Measurements from ENCODE around the gene MAP6.
A peak's percentile ranks its signal among the peaks of the same experiment; 100 is the strongest.
"Not testable (repeated sequence)": the region's sequence is repeated elsewhere in the genome, so short reads cannot be mapped to it uniquely, and the experiment has no call there.

The MAP6 gene

GRCh38 chr11:75589933-75590332 is 78.9 kb downstream of the MAP6 start:
- DNase-seq = no peak

DNA sequence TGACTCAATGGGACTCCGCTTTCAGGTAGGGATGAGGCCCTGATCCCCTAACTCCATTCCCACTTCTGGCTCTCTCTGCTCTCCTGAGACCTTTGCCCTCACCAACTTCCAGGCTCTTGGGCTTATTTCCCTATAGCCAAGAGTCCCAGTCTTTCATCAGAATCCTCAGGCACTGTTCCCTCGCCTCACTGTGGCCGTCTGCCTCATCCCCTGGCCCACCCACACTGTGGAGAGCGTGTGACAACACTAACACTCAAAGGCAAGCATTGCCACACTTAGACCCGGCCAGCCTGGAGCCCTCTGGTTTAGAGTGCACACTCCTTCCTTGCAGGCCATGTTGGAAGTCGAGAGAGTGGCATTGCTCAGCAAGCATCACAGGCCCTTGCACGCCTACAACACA is 79.8 kb downstream of the MAP6 start:
- no peak for DNase-seq

DNA sequence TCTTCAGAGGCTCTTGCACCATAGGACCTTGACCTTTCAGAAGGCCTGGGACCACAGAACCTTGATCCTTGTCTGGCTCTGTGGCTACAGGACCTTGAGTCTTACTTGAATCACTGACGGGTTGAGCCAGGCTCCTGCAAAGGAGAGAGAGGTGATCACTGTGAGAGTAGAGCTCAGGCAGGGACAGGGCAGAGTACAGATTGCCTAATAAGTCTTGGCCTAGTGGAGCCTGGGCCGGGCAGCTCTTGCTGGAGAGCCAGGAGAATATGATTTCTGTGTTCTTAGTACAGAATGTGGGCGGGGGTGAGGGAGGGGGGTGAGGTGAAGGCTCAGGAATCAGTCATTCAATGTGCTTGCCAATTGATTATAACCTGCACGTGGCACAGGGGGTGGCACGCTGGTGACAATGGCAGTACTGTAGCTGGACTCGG is 80.8 kb downstream of the MAP6 start:
- DNase-seq = no peak

DNA sequence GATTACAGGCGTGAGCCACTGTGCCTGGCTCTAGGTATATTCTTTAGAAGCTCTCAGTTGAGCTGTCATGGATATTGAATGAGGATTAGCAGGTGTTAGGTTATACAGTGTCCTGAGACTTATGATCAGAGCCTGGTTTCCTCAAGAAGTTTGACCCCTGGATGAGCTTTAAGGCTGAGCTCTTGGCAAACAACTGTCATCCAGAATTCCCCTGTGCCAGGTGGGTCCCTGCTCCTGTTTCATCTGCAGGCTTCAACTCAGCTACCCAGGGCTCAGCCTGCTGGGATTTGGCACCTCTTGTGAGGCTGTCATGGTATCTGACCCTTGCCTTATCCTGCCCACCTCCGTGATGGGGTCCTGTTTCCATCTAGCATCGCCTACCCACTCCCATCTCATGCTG is 82.4 kb downstream of the MAP6 start:
- no peak for DNase-seq

DNA sequence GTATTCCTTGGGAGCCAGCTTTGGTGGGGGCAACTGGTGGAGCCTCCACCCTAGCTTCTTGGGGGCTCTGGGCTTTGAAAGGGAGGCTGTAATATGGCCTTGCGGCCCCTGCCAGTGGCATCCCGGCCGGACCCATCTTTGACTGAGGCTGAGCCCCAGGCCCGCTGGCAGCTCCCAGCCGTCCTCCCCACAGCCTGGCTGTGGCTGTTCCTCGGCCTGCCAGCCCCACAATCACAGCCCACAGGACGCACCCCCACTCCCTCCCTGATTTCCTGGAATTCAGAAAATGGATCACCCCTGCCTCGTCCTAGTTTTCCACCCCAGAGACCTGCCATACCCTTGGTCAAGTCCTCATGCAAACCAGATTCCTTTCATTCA is 83.6 kb downstream of the MAP6 start:
- no peak for DNase-seq

GRCh38 chr11:75584659-75585292 is 84.1 kb downstream of the MAP6 start:
- DNase-seq = not testable (repeated sequence)

- peak; percentile 9 for DNase-seq
These were observed 84.8 kb downstream of the MAP6 start for GRCh38 chr11:75583718-75584658.

GRCh38 chr11:75582895-75583717 is 85.7 kb downstream of the MAP6 start:
- DNase-seq = peak; percentile 73

DNA sequence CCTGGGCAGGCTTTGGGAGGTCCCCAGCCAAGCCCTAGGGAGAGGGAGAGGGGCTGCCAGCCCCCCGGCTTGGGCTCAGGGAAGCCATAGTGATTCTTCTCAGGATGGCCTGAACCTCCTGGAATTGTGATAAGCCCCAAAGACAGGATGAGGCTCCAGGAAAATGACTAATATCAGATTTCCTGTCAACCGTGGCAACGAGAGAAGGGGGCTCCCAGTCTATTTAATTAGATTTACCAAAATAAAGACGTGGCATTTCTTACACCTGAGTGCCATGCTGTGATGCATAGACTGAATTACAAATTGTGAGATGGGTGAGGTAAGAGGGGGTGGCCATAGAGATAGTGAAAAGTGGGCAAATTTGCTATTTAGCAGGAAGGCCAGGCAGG is 86.3 kb downstream of the MAP6 start:
- no peak for DNase-seq

- DNase-seq = no peak
These were observed 89.0 kb downstream of the MAP6 start for GRCh38 chr11:75579841-75580240.

DNA sequence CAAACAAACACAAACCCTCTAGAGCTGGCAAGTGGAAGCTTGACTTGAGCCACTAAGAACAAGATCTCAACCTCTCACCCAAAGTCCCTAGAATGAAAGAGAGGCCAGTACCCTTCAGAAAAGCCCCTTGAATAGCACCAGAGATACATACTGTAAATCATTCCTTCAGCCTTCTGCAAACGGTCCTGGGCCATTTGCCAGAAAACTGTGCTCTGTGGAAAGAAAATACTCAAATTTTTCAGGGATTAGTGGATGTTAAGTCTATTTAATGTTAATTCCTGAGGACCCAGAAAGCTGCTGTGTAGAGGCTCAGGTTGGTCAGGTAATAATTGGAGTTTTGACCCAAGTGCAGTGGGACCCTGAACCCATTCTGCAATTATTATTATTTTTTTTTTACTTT is 89.9 kb downstream of the MAP6 start:
- no peak for DNase-seq

DNA sequence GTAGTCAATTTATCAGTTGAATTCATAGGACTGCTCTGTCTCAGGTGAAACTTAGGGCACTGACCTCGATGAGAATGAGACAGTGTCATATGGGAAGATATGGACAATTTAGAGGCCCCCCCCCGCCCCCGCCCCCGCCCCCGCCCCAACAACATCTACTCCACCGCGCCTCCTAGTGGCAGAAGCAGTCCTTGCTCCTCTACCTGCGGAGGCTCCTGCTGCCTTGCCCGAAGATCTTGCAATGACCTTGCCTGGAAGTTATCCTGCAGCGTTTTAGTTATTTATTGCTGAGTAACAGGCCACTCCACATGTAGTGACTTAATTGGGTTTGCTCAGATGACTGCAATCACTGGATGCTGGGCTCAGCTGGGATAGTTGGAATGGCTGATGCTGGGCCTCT is 91.6 kb downstream of the MAP6 start:
- DNase-seq = peak; percentile 58

DNA sequence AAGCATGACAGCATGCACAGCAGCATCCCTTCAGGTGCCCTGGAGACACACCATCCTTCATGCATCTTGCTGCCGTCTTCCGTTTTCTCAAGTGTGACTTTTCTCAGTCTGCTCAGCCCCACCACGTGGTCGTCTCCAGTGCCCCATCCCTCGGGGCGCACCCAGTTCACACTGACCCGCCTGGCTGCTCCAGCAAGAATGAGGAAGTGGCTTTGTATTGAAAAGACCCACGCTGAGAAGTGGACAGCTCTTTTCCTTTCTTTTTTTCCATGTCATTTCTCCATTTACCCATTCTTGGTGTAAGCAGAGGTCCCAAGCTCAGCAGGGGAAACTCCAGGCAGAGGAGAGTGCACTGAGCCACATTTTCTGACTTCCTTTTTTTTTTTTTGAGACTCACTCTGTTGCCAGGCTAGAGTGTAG is 92.3 kb downstream of the MAP6 start:
- DNase-seq = no peak

DNA sequence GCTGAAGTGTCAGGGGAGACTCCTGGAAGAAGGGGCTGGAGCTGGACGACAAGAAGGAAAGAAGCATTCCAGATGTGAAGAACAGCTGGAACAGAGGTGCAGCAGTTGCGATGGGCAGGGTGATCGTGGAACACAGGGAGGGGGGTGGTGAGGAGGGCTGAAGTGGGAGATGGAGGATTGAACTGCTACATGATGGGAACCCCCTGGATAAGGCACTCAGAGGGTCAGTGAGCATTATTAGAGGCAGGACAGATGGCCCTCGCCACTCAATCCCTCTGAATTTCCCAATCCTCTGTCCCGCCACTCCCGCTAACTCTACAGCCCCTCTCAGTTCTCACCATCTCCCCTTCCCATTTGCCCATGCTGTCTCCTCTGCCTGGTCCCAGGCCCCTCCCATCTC is 92.8 kb downstream of the MAP6 start:
- DNase-seq = no peak

GRCh38 chr11:75574698-75575602 is 93.9 kb downstream of the MAP6 start:
- DNase-seq = no peak

- no peak for DNase-seq
These were observed 96.1 kb downstream of the MAP6 start for GRCh38 chr11:75572744-75573143.

- DNase-seq = no peak
These were observed 97.2 kb downstream of the MAP6 start for GRCh38 chr11:75571625-75572024.

DNA sequence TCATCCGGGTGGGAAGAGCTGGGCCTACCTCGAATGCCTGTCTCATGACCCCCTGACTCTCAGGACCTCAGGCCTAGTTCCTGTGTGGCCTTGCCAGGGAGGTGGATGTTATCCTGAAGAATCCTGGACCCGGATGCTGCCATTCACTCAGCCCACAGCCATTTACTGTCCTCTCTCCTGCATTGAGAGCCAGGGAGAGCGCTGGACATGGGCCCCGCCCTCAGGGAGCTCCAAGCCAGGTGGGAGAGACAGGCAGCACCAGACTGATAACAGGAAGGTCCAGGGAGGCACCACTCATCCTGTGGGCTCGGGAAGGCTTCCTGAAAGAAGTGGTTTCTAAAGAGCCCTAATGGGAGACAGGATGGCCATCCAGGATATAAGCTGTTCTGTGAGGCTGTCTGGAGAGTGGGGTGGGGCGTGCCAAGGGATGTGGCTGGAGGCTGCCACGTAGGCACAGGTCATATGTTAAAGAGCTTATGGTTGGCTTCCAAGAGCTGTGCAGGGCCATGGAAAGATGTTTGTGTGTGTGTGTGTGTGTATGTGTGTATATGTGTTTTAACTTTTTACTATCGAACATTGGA is 98.2 kb downstream of the MAP6 start:
- DNase-seq = no peak

- DNase-seq = no peak
These were observed 100.1 kb downstream of the MAP6 start for GRCh38 chr11:75568616-75569219.

DNA sequence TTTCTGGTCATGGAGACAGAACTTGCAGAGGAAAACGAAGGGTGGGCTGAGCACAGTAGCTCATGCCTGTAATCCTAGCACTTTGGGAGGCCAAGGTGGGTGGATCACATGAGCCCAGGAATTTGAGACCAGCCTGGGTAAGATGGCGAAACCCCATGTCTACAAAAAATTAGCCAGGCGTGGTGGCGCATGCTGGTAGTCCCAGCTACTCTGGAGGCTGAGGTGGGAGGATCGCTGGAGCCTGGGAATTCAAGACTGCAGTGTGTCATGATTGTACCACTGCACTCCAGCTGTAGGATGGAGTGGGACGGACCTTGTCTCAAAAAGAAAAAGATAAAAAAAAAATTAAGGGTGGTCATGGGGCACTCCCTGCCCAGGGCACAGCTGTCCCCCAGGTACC is 100.9 kb downstream of the MAP6 start:
- no peak for DNase-seq

DNA sequence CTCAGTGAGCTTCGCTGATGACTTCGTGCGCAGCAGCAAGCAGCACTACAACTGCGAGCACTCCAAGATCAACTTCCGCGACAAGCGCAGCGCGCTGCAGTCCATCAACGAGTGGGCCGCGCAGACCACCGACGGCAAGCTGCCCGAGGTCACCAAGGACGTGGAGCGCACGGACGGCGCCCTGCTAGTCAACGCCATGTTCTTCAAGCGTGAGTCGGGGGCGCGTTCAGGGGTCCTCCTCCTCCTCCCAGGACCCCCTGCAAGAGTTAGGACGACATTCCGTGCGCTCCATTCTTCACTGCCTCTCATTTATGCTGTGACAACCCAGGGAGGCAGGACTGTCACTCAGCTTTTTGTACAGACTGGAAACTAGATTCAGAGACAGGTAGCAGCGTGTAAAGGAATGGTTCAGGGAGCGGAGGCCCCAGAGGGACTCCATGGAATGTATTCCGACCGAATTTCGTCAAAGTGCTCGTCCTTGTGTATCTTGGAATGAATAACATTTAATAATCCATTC is 102.0 kb downstream of the MAP6 start:
- DNase-seq = no peak

Measured in activated naive CD4-positive, alpha-beta T cell treated with Interleukin-2 at 50 U/mL for 16 hours (primary cell).